Muscle of leg (tissue), 16 donors: Measurements from ENCODE around the gene VAMP8. TPM values are rescaled to one million over a fixed set of nuclear protein-coding genes. Genes with fewer than 3 reads are reported as not detected.

ENCODE experiments used
- DNase-seq: peaks from one replicate; pipeline ENCODE4 v3.0.0; 2013
- H3K27ac ChIP-seq: one replicate; pipeline ENCODE4 v1.5.1; 2013; ENCODE audit warnings: mild to moderate bottlenecking, low read length, control low read depth
- H3K27me3 ChIP-seq: one replicate; pipeline ENCODE4 v1.6.1; 2013; ENCODE audit warnings: low read length; ENCODE audit not compliant: control insufficient read depth, insufficient read depth
- H3K36me3 ChIP-seq: one replicate; pipeline ENCODE4 v1.6.1; 2013; ENCODE audit warnings: low read length; ENCODE audit not compliant: control insufficient read depth, insufficient read depth
- H3K4me1 ChIP-seq: one replicate; pipeline ENCODE4 v1.6.1; 2013; ENCODE audit warnings: low read length; ENCODE audit not compliant: control insufficient read depth, insufficient read depth
- H3K4me3 ChIP-seq: one replicate; pipeline ENCODE4 v1.5.1; 2013; ENCODE audit warnings: low read length, control low read depth
- H3K9me3 ChIP-seq: replicated peaks from 2 replicates; pipeline ENCODE4 v1.6.1; 2013; ENCODE audit warnings: low read depth, low read length; ENCODE audit not compliant: control insufficient read depth
- WGBS: methylation state at CpG from one replicate; pipeline ENCODE4 v1.1.5; 2013; ENCODE audit warnings: missing lambda C conversion rate; ENCODE audit not compliant: insufficient coverage; 5-methylcytosine and 5-hydroxymethylcytosine counted together
- long read RNA-seq, 11 donors: transcript quantifications; one replicate each; lab custom pipeline, GENCODE V29; 2026
- polyA plus RNA-seq, 8 donors: library from polyadenylated mRNA; unstranded; fragments of 120-200 nt; gene quantifications; one replicate each; pipeline versions ENCODE4 v1.2.1 to v1.2.3, GENCODE V29; 2013; ENCODE audit warnings: inconsistent platforms in 1 of 8, low replicate concordance in 1 of 8; ENCODE audit not compliant: insufficient read length in 8 of 8, insufficient read depth in 1 of 8
- total RNA-seq: library from RNA; stranded (reverse); fragments of 120-200 nt; gene quantifications from one replicate; pipeline ENCODE4 v1.2.4, GENCODE V29; 2013

The VAMP8 gene
- total RNA-seq: 9.8 TPM
- polyA plus RNA-seq: 10 to 100 TPM; 10.7 to 17.8 (median 12.4) TPM
- long read RNA-seq, donor 1, transcript VAMP8-201 (3 exons, 774 nt): major isoform, 6 of 8 reads
- long read RNA-seq, donor 1, partial matches to known transcripts: 0 of 8 reads
- long read RNA-seq, donor 1, other reads (novel, unspliced or antisense): 0 of 8 reads
- long read RNA-seq, donor 2: 0 reads
- long read RNA-seq, donor 3, transcript VAMP8-201 (3 exons, 774 nt): major isoform, 8 of 10 reads
- long read RNA-seq, donor 3, partial matches to known transcripts: 0 of 10 reads
- long read RNA-seq, donor 3, other reads (novel, unspliced or antisense): 0 of 10 reads
- long read RNA-seq, donor 4, partial matches to known transcripts: 0 of 4 reads
- long read RNA-seq, donor 4, other reads (novel, unspliced or antisense): 0 of 4 reads
- long read RNA-seq, donor 5, transcript VAMP8-201 (3 exons, 774 nt): major isoform, 11 of 11 reads
- long read RNA-seq, donor 5, partial matches to known transcripts: 0 of 11 reads
- long read RNA-seq, donor 5, other reads (novel, unspliced or antisense): 0 of 11 reads
- long read RNA-seq, donor 6, transcript VAMP8-201 (3 exons, 774 nt): major isoform, 7 of 10 reads
- long read RNA-seq, donor 6, partial matches to known transcripts: 0 of 10 reads
- long read RNA-seq, donor 6, other reads (novel, unspliced or antisense): 0 of 10 reads
- long read RNA-seq, donor 7, transcript VAMP8-201 (3 exons, 774 nt): major isoform, 8 of 9 reads
- long read RNA-seq, donor 7, partial matches to known transcripts: 0 of 9 reads
- long read RNA-seq, donor 7, other reads (novel, unspliced or antisense): 0 of 9 reads
- long read RNA-seq, donor 8, transcript VAMP8-201 (3 exons, 774 nt): major isoform, 7 of 8 reads
- long read RNA-seq, donor 8, partial matches to known transcripts: 0 of 8 reads
- long read RNA-seq, donor 8, other reads (novel, unspliced or antisense): 0 of 8 reads
- long read RNA-seq, donor 9, partial matches to known transcripts: 0 of 5 reads
- long read RNA-seq, donor 9, other reads (novel, unspliced or antisense): 0 of 5 reads
- long read RNA-seq, donor 10, transcript VAMP8-201 (3 exons, 774 nt): major isoform, 11 of 12 reads
- long read RNA-seq, donor 10, partial matches to known transcripts: 0 of 12 reads
- long read RNA-seq, donor 10, other reads (novel, unspliced or antisense): 0 of 12 reads
- long read RNA-seq, donor 11, transcript VAMP8-201 (3 exons, 774 nt): major isoform, 6 of 12 reads
- long read RNA-seq, donor 11, partial matches to known transcripts: 5 of 12 reads
- long read RNA-seq, donor 11, other reads (novel, unspliced or antisense): 0 of 12 reads

DNA sequence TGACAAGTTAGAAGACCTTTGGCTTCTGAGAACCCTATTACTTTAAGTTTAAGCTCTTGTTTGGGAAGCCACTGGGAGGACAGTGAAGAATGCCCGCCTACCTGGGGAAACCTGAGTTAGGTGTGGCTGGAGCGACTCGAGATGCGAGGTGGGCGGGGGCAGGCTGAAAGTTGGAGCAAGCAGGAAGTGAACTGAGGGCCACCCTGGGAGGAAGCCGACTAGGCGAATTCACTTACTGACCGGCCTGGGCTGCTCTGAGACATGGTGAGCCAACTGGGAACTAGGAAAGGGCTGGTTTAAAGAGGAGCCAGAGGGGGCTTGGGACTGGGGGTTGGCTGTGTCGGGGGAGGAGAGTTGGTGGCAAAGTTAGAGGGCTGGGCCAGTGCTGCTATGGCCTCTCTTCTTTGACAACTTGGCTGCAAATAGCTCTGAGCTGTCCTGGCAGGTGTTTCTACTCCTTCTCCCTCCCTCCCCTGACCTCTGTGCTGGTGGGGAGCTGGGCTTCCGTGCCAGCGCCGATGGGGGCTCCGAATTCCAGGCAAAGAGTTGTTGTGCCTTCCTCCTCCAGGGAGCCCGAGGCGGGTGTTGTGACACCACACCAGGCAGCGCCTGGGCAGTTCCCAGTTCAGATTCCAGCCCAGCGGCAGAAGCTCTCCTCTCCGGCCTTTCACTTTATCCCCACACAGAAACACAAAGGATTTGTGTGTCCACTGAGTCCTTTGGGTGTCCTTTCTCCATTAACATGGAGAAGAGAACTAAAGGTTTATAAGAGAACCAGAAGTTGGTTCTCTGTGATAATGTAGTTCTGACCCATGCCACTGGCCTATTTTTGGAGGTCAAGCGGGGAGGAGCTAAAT lies at the start of gene VAMP8:
VAMP8 (plus strand) TSS at position 201 of the 857 bp plus-strand sequence; CDS start at position 262, 61 bp downstream.
- Histone ChIP-seq H3K27ac (peak within 1 kb of the TSS; percentile 88), H3K27me3 (peaks cover 2% of the 10 kb centered on the region), H3K36me3 (no peaks in the 10 kb centered on the region), H3K4me1 (peaks cover 40% of the 10 kb centered on the region), H3K4me3 (peak within 1 kb of the TSS; percentile 25), H3K9me3 (no peaks in the 10 kb centered on the region)
- DNase-seq: peak; percentile 51
- 35% methylated on average over 9 of the region's 19 CpGs for WGBS

DNA sequence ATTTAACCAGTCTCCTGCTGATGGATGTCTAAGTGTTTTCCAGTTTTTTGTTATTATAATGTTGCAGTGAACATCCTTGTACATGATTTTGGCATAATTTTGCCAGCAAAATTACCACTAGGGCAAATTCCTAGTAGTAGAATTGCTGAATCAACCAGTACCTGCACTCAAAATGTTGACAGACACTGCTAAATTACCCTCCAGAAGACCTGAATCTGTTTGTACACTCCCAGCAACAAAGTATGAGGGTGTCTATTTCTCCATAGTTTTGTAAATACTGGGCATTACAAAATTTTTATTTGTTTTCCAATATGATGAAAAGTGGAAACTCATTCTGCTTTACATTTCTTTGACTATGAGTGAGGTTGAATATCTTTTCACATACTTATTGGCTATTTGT lies 49.6 kb upstream of the VAMP8 start:
- Histone ChIP-seq H3K4me3 (no peak overlapping the region), H3K4me1 (peaks cover 19% of the 10 kb centered on the region), H3K9me3 (peaks cover 2% of the 10 kb centered on the region), H3K27me3 (no peaks in the 10 kb centered on the region), H3K36me3 (no peaks in the 10 kb centered on the region), H3K27ac (no peak overlapping the region)
- DNase-seq: no peak

- DNase-seq: no peak
- peaks cover 19% of the 10 kb centered on the region for H3K4me1 ChIP-seq
- H3K27ac ChIP-seq: no peak overlapping the region
- H3K4me3 ChIP-seq: no peak overlapping the region
- no peaks in the 10 kb centered on the region for H3K36me3 ChIP-seq
- H3K27me3 ChIP-seq: no peaks in the 10 kb centered on the region
- peaks cover 2% of the 10 kb centered on the region for H3K9me3 ChIP-seq
- 91% methylated on average over 2 of the region's 2 CpGs for WGBS
These were observed 49.0 kb upstream of the VAMP8 start for GRCh38 chr2:85528355-85528754.

DNA sequence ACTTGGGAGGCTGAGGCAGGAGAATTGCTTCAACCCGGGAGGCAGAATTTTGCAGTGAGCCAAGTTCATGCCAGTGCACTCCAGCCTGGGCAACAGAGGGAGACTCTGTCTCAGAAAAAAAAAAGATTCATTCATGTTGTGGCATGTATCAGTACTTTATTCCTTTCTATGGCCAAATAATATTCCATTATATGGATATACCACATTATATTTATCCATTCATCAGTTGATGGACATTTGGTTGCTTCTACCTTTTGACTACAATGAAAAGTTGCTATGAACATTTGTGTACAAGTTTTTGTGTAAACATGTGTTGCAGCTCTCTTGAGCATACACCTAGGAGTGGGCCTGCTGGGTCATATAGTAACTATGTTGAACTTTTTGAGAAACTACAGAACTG lies 47.6 kb upstream of the VAMP8 start:
- H3K36me3 ChIP-seq: no peaks in the 10 kb centered on the region
- H3K9me3 ChIP-seq: peaks cover 2% of the 10 kb centered on the region
- H3K4me1 ChIP-seq: peaks cover 5% of the 10 kb centered on the region
- DNase-seq: no peak
- H3K27ac ChIP-seq: no peak overlapping the region
- no CpG with 5 or more reads among the region's 1 CpG for WGBS
- H3K27me3 ChIP-seq: no peaks in the 10 kb centered on the region
- H3K4me3 ChIP-seq: no peak overlapping the region

GRCh38 chr2:85531589-85531988 lies 45.8 kb upstream of the VAMP8 start:
- H3K9me3 ChIP-seq: peaks cover 2% of the 10 kb centered on the region
- no peaks in the 10 kb centered on the region for H3K4me1 ChIP-seq
- H3K27ac ChIP-seq: no peak overlapping the region
- no peak for DNase-seq
- H3K4me3 ChIP-seq: no peak overlapping the region
- no CpG with 5 or more reads among the region's 2 CpGs for WGBS
- no peaks in the 10 kb centered on the region for H3K36me3 ChIP-seq
- no peaks in the 10 kb centered on the region for H3K27me3 ChIP-seq

GRCh38 chr2:85534099-85534498 lies 43.3 kb upstream of the VAMP8 start:
- Histone ChIP-seq H3K4me1 (peaks cover 11% of the 10 kb centered on the region), H3K27ac (no peak overlapping the region), H3K36me3 (no peaks in the 10 kb centered on the region), H3K9me3 (peaks cover 2% of the 10 kb centered on the region), H3K27me3 (no peaks in the 10 kb centered on the region), H3K4me3 (no peak overlapping the region)
- no peak for DNase-seq
- no CpG with 5 or more reads among the region's 3 CpGs for WGBS

DNA sequence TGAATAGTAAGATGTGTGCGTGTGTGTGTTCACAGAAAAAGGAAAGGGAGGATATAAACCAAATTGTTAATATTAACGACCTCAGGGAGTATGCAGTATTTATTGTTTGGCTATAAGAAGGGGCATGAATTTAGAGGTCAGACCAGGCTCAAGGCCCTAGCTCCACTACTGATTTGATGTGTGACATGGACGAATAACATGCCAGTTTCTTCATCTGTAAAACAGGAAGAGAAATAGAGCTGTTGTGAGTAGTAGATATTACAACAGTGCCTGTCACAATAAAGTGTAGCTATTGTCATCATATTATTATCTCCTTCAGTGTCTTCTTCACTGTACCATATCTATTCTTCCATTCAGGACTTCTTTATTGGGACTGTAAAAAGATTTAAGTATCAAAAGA lies 42.5 kb upstream of the VAMP8 start:
- Histone ChIP-seq H3K27me3 (no peaks in the 10 kb centered on the region), H3K4me3 (no peak overlapping the region), H3K9me3 (peaks cover 2% of the 10 kb centered on the region), H3K36me3 (peaks cover 1% of the 10 kb centered on the region), H3K4me1 (peaks cover 11% of the 10 kb centered on the region), H3K27ac (no peak overlapping the region)
- no peak for DNase-seq
- 80% methylated on average over 2 of the region's 3 CpGs for WGBS

DNA sequence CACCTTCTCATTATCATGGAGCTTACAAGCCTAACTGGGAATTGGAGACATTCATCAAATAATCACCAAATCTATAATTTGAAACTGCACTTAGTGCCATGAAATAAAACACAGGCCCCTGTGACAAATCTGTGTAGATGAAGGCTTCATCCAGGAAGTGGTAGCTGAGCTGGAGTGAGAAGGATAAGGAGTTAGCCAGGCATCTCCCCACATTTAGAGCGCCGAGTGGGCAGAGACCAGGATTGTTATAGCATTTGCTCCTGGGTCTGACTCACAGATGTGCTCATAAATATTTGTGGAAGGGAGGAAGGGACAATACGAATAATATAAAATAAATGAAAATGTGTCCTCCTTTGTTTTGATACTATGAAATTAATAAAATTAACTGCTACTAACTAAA lies 40.9 kb upstream of the VAMP8 start:
- peaks cover 15% of the 10 kb centered on the region for H3K4me1 ChIP-seq
- peaks cover 12% of the 10 kb centered on the region for H3K36me3 ChIP-seq
- DNase-seq: no peak
- H3K27ac ChIP-seq: no peak overlapping the region
- H3K27me3 ChIP-seq: no peaks in the 10 kb centered on the region
- no CpG with 5 or more reads among the region's 3 CpGs for WGBS
- H3K4me3 ChIP-seq: no peak overlapping the region
- H3K9me3 ChIP-seq: no peaks in the 10 kb centered on the region
